ENCODE measurements around the gene DYNC1I2.

GRCh38 chr2:171692331-171692730 lies 5.1 kb downstream of the DYNC1I2 start:
- no peak for TF ChIP-seq FOXM1 (IDR thresholded peaks at IDR 0.05; ENCODE audit: borderline replicate concordance)
- no peak for TF ChIP-seq FOXA1 (IDR thresholded peaks at IDR 0.05)
- TF ChIP-seq SUZ12 (IDR thresholded peaks at IDR 0.05), result no peak

Data from HEK293T (cell line).